22Rv1 (cell line): Measurements from ENCODE around the gene TNFRSF12A.

Source experiments
- ZFX ChIP-seq: fragments of 450-650 bp; IDR thresholded peaks from 2 replicates; pipeline ENCODE4 v1.6.1; 2017; ENCODE audit warnings: antibody characterized with exemption, borderline replicate concordance
- TF ChIP-seq, protein P1 (sequence below): fragments of 450-650 bp; IDR thresholded peaks from 2 replicates; pipeline ENCODE4 v1.5.1; 2017; ENCODE audit warnings: mild to moderate bottlenecking

DNA sequence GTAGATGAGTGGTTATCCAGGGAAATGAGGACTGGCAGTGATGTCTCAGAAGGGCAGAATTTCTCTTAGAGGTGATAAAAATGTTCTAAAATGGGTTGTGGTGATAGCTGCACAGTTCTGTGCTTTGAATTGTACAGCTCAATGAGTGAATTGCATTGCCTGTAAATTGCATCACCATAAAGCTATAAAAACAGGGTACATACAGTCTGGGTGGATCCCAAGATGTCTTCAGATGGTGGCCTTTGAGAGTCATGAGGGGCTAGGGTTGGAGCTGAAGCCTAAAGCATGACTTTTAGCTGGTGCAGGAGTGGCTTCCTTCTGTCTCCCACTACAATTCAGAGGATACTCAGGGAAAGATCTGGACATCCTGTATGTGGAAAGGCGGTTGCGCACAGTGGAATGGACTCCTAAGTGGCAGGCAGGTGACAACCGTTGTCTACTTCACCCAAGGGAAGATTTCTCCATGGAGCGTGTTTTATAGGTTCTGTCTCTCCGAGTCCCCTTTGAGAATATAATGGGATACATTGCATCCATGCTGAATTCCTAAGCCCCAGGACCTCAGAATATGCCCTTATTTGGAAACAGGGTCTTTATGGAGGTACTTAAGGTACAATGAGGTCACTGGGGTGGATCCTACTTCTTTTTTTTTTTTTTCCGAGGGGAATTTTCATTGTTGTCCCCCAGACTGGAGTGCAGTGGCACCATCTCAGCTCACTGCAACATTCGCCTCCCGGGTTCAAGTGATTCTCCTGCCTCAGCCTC, 43.6 kb downstream of the TNFRSF12A start:
- TF ChIP-seq ZFX: no peak
- TF ChIP-seq, protein P1, sequence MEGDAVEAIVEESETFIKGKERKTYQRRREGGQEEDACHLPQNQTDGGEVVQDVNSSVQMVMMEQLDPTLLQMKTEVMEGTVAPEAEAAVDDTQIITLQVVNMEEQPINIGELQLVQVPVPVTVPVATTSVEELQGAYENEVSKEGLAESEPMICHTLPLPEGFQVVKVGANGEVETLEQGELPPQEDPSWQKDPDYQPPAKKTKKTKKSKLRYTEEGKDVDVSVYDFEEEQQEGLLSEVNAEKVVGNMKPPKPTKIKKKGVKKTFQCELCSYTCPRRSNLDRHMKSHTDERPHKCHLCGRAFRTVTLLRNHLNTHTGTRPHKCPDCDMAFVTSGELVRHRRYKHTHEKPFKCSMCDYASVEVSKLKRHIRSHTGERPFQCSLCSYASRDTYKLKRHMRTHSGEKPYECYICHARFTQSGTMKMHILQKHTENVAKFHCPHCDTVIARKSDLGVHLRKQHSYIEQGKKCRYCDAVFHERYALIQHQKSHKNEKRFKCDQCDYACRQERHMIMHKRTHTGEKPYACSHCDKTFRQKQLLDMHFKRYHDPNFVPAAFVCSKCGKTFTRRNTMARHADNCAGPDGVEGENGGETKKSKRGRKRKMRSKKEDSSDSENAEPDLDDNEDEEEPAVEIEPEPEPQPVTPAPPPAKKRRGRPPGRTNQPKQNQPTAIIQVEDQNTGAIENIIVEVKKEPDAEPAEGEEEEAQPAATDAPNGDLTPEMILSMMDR: no peak
